Dedifferentiated amniotic fluid mesenchymal stem cell (primary cell): ENCODE measurements around the gene BAZ1B.
"Not testable (repeated sequence)": the region's sequence is repeated elsewhere in the genome, so short reads cannot be mapped to it uniquely, and the experiment has no call there.

Experiments
- DNase-seq: peaks from one replicate; pipeline ENCODE4 v3.0.0-alpha.2; 2016; ENCODE audit errors: extremely low spot score

Gene BAZ1B

GRCh38 chr7:73522105-73522872 lies at the start of gene BAZ1B:
Gene BAZ1B (minus strand): TSS chr7:73522293. CDS start chr7:73521933, 360 bp downstream.
- peak; percentile 96 for DNase-seq

- DNase-seq, result no peak
These were observed 48.9 kb upstream of the BAZ1B start for GRCh38 chr7:73570977-73571376.

GRCh38 chr7:73570521-73570920 lies 48.4 kb upstream of the BAZ1B start:
- DNase-seq, result no peak

GRCh38 chr7:73569042-73569608 lies 47.0 kb upstream of the BAZ1B start:
- no peak for DNase-seq

GRCh38 chr7:73567846-73568685 lies 46.0 kb upstream of the BAZ1B start:
- DNase-seq, result no peak

GRCh38 chr7:73567140-73567539 lies 45.0 kb upstream of the BAZ1B start:
- no peak for DNase-seq

GRCh38 chr7:73566431-73566830 lies 44.3 kb upstream of the BAZ1B start:
- DNase-seq, result not testable (repeated sequence)

GRCh38 chr7:73565675-73566340 lies 43.7 kb upstream of the BAZ1B start:
- DNase-seq, result no peak

GRCh38 chr7:73560109-73560835 lies 38.2 kb upstream of the BAZ1B start:
- DNase-seq, result peak; percentile 75

- DNase-seq, result peak; percentile 28
These were observed 35.5 kb upstream of the BAZ1B start, which contains the start of gene BCL7B for GRCh38 chr7:73557397-73558257. Gene BCL7B (minus strand): TSS chr7:73557690. CDS start chr7:73557578, 112 bp downstream.

GRCh38 chr7:73557108-73557396 lies 35.0 kb upstream of the BAZ1B start:
- DNase-seq, result peak; percentile 86

- DNase-seq, result no peak
These were observed 34.4 kb upstream of the BAZ1B start for GRCh38 chr7:73556208-73557107.

- no peak for DNase-seq
These were observed 33.4 kb upstream of the BAZ1B start for GRCh38 chr7:73555411-73555982.

GRCh38 chr7:73550093-73550492 lies 28.0 kb upstream of the BAZ1B start:
- DNase-seq, result not testable (repeated sequence)

GRCh38 chr7:73549176-73549575 lies 27.1 kb upstream of the BAZ1B start:
- no peak for DNase-seq

- no peak for DNase-seq
These were observed 25.7 kb upstream of the BAZ1B start for GRCh38 chr7:73547841-73548240.

- no peak for DNase-seq
These were observed 22.6 kb upstream of the BAZ1B start for GRCh38 chr7:73544678-73545077.

GRCh38 chr7:73541722-73542121 lies 19.6 kb upstream of the BAZ1B start:
- DNase-seq, result no peak

GRCh38 chr7:73539709-73540108 lies 17.6 kb upstream of the BAZ1B start:
- DNase-seq, result no peak
